HepG2 (cell line): ENCODE measurements around the gene GPR176. TPM values are rescaled to one million over a fixed set of nuclear protein-coding genes. Genes with fewer than 3 reads are reported as not detected.

Experiments used
- ATAC-seq: fragments of 200-7000 bp; cut with Tn5 transposase; 3 replicates; pipeline ENCODE4 v1.9.1; 2020; ENCODE audit warnings: mild to moderate bottlenecking, moderate library complexity
- BruUV-seq: library from RNA; stranded (reverse); fragments of 400-500 nt; replicated peaks from 2 replicates; lab custom pipeline; 2021; lab: Mats Ljungman, UMichigan
- CTCF ChIA-PET: fragments of 300-600 bp; formaldehyde crosslinking; extraction: SDS; loops from one replicate; lab custom pipeline; 2021; ENCODE audit warnings: low total read pairs, inconsistent platforms, low intra/inter-chr PET ratio; lab: Yijun Ruan, JAX
- POLR2A ChIA-PET: fragments of 350-600 bp; sonication (Branson Sonifier 250); formaldehyde crosslinking; loops from one replicate; lab custom pipeline; 2020; ENCODE audit warnings: antibody characterized with exemption, inconsistent platforms; lab: Yijun Ruan, JAX
- DNase-seq: peaks from one replicate; pipeline ENCODE4 v3.0.0-alpha.2; 2015; ENCODE audit warnings: low spot score
- FAIRE-seq: peaks from 3 replicates; lab custom pipeline; 2011; peaks lifted over from hg19 to GRCh38; lab: Jason Lieb, UNC
- H2AFZ ChIP-seq: one replicate; pipeline ENCODE4 v1.6.1; 2011; ENCODE audit warnings: low read length, inconsistent platforms
- H3K27ac ChIP-seq: fragments of 300-600 bp; 3 replicates; pipeline ENCODE4 v1.8.0; 2011; ENCODE audit warnings: mixed run types, mild to moderate bottlenecking, mixed read lengths, low read length, inconsistent platforms; ENCODE audit not compliant: insufficient read depth; ENCODE audit errors: extremely low read length
- H3K27me3 ChIP-seq, 2 experiments: fragments of 200-600 bp in 1 of 2; 2 replicates in 1 of 2; 3 replicates in 1 of 2; pipeline versions ENCODE4 v1.6.0 to v1.8.0; 2011; ENCODE audit warnings: low read length in 2 of 2, mild to moderate bottlenecking in 2 of 2, moderate library complexity in 2 of 2, inconsistent platforms in 1 of 2; ENCODE audit not compliant: insufficient read depth in 2 of 2, control insufficient read depth in 1 of 2
- H3K36me3 ChIP-seq, 2 experiments: fragments of 200-600 bp in 1 of 2; replicated peaks in 1 of 2; 2 replicates in 1 of 2; 3 replicates in 1 of 2; pipeline versions ENCODE4 v1.5.1 to v1.8.0; 2011; ENCODE audit warnings: low read length in 2 of 2, inconsistent platforms in 1 of 2; ENCODE audit not compliant: insufficient read depth in 2 of 2, control insufficient read depth in 1 of 2
- H3K4me1 ChIP-seq: 2 replicates; pipeline ENCODE4 v1.5.1; 2012; ENCODE audit warnings: low read length, inconsistent platforms; ENCODE audit not compliant: insufficient read depth
- H3K4me2 ChIP-seq: 2 replicates; pipeline ENCODE4 v1.6.0; 2011; ENCODE audit warnings: low read depth, low read length, inconsistent platforms
- H3K4me3 ChIP-seq, 3 experiments: fragments of 200-600 bp in 1 of 3; sonication (generic), shearing (Covaris generic) in 1 of 3; replicated peaks in 1 of 3; 2 replicates each; pipeline ENCODE4 v1.5.1; 2011 to 2016; ENCODE audit warnings: low read length in 3 of 3, inconsistent platforms in 2 of 3, low read depth in 2 of 3, mild to moderate bottlenecking in 2 of 3, control low read depth in 1 of 3, mixed read lengths in 1 of 3; ENCODE audit not compliant: insufficient read depth in 1 of 3
- H3K79me2 ChIP-seq: one replicate; pipeline ENCODE4 v1.6.1; 2011; ENCODE audit warnings: low read length, inconsistent platforms; ENCODE audit not compliant: insufficient read depth
- H3K9ac ChIP-seq: 2 replicates; pipeline ENCODE4 v1.6.0; 2011; ENCODE audit warnings: mild to moderate bottlenecking, low read depth, low read length, inconsistent platforms; ENCODE audit not compliant: insufficient read depth
- H3K9me3 ChIP-seq: 2 replicates; pipeline ENCODE4 v1.5.1; 2012; ENCODE audit warnings: mild to moderate bottlenecking, low read length
- H4K20me1 ChIP-seq: 2 replicates; pipeline ENCODE4 v1.6.0; 2011; ENCODE audit warnings: inconsistent platforms, mild to moderate bottlenecking, low read length, moderate library complexity; ENCODE audit not compliant: insufficient read depth
- GRHL1 ChIP-seq: sonication (generic); formaldehyde crosslinking; conservative IDR thresholded peaks from 2 replicates; pipeline ENCODE4 v1.8.0; 2022; ENCODE audit warnings: missing genetic modification reagents
- LBX2 ChIP-seq: sonication (generic); formaldehyde crosslinking; IDR thresholded peaks from 2 replicates; pipeline ENCODE4 v1.5.0; 2020; ENCODE audit warnings: missing genetic modification reagents, mild to moderate bottlenecking, borderline replicate concordance
- NPAS2 ChIP-seq: sonication (generic); formaldehyde crosslinking; IDR thresholded peaks from 2 replicates; pipeline ENCODE4 v1.8.0; 2022; ENCODE audit warnings: mild to moderate bottlenecking, missing genetic modification reagents, borderline replicate concordance
- RAD51 ChIP-seq: fragments of 450-650 bp; IDR thresholded peaks from 2 replicates; pipeline ENCODE4 v1.6.1; 2016; ENCODE audit warnings: borderline replicate concordance
- SP2 ChIP-seq: sonication (generic); formaldehyde crosslinking; IDR thresholded peaks from 2 replicates; pipeline ENCODE4 v1.5.1; 2020; ENCODE audit warnings: mild to moderate bottlenecking, missing genetic modification reagents
- TAF1 ChIP-seq: sonication (generic); formaldehyde crosslinking; IDR thresholded peaks from 2 replicates; pipeline ENCODE4 v1.4.0; 2020; ENCODE audit warnings: missing genetic modification reagents
- TBP ChIP-seq: sonication (generic); formaldehyde crosslinking; IDR thresholded peaks from 2 replicates; pipeline ENCODE4 v1.5.0; 2020; ENCODE audit warnings: missing genetic modification reagents
- TOPORS ChIP-seq: sonication (generic); formaldehyde crosslinking; IDR thresholded peaks from 2 replicates; pipeline ENCODE4 v1.8.0; 2023; ENCODE audit warnings: mild to moderate bottlenecking, missing genetic modification reagents
- TRAFD1 ChIP-seq: sonication (generic); formaldehyde crosslinking; IDR thresholded peaks from 2 replicates; pipeline ENCODE4 v1.5.1; 2020; ENCODE audit warnings: missing genetic modification reagents, mild to moderate bottlenecking, borderline replicate concordance
- ZC3H4 ChIP-seq: sonication (generic); formaldehyde crosslinking; IDR thresholded peaks from 2 replicates; pipeline ENCODE4 v1.4.0; 2020; ENCODE audit warnings: missing genetic modification reagents, borderline replicate concordance
- ZNF710 ChIP-seq: sonication (generic); formaldehyde crosslinking; IDR thresholded peaks from 2 replicates; pipeline ENCODE4 v1.5.0; 2020; ENCODE audit warnings: mild to moderate bottlenecking, missing genetic modification reagents, borderline replicate concordance
- ZNF770 ChIP-seq: sonication (generic); formaldehyde crosslinking; IDR thresholded peaks from 2 replicates; pipeline ENCODE4 v1.5.0; 2020; ENCODE audit warnings: mild to moderate bottlenecking, missing genetic modification reagents
- ZNF775 ChIP-seq: sonication (generic); formaldehyde crosslinking; IDR thresholded peaks from 2 replicates; pipeline ENCODE4 v1.4.0; 2020; ENCODE audit warnings: missing genetic modification reagents, mild to moderate bottlenecking, moderate library complexity, borderline replicate concordance
- ZNF792 ChIP-seq: IDR thresholded peaks from 2 replicates; pipeline ENCODE4 v1.6.1; 2016
- ZNF839 ChIP-seq: sonication (generic); formaldehyde crosslinking; IDR thresholded peaks from 2 replicates; pipeline ENCODE4 v1.4.0; 2020; ENCODE audit warnings: missing genetic modification reagents, mild to moderate bottlenecking, borderline replicate concordance
- ZSCAN29 ChIP-seq: sonication (generic); formaldehyde crosslinking; conservative IDR thresholded peaks from 2 replicates; pipeline ENCODE4 v1.4.0; 2020; ENCODE audit warnings: mild to moderate bottlenecking, missing genetic modification reagents
- WGBS: methylation state at CpG from one replicate; pipeline ENCODE4 v1.1.6; 2017; ENCODE audit warnings: low lambda C conversion rate; 5-methylcytosine and 5-hydroxymethylcytosine counted together
- in situ Hi-C: cut with HindIII; loops from 2 replicates; pipeline ENCODE4 v1.10.0; 2017; ENCODE audit warnings: low pct_unique_long_range_greater_than_20kb; ENCODE audit not compliant: extremely low pct_ligation_motif_present
- intact Hi-C: fragments of 100-400 bp; cut with micrococcal nuclease; formaldehyde crosslinking; loops from one replicate; pipeline ENCODE4 v1.10.0; 2022; ENCODE audit not compliant: unreplicated experiment
- polyA plus RNA-seq, 8 experiments: library from polyadenylated mRNA; depleted of rRNA in 3 of 8; stranded (reverse) in 7 of 8; unstranded in 1 of 8; fragments of >200 nt; fragmentation: Illumina TruSeq in 4 of 8; extraction: Trizol in 4 of 8; gene quantifications; 2 replicates each; pipeline versions ENCODE4 v1.2.1 to v1.2.3, GENCODE V29; 2011 to 2016; ENCODE audit warnings: low read depth in 4 of 8, missing spikeins in 1 of 8, mixed read lengths in 1 of 8; ENCODE audit not compliant: insufficient read depth in 1 of 8
- total RNA-seq, 5 experiments: library from RNA; depleted of rRNA; stranded (reverse); fragments of >200 nt; fragmentation: Illumina TruSeq; extraction: Trizol; gene quantifications; 2 replicates each; pipeline ENCODE4 v1.2.3, GENCODE V29; 2016; ENCODE audit warnings: low read depth in 1 of 5

GPR176 gene
- total and polyA plus RNA-seq, 2 of the 13 experiments (the other 11 are each of a cell fraction or from before 2014, with no cell fraction given) = 0.11 to 0.20 TPM

GRCh38 chr15:39925112-39925842 lies 5.2 kb upstream of the GPR176 start:
- no peak overlapping the region for H2AFZ ChIP-seq
- no peak overlapping the region for H3K4me2 ChIP-seq
- H3K9me3 ChIP-seq = no peaks in the 10 kb centered on the region
- no peaks in the 10 kb centered on the region for H3K36me3 ChIP-seq
- H3K79me2 ChIP-seq = no peaks in the 10 kb centered on the region
- POLR2A ChIA-PET = interaction anchor here (1.4 kb wide), 1 partner anchor 10 kb away, joined by 3 read pairs; no protein-coding TSS in a partner anchor
- no TSS peak for BruUV-seq
- H3K27me3 ChIP-seq = peaks cover 2 to 8% of the 10 kb centered on the region in 2 experiments; a peak in 4 of 5 replicates
- WGBS = 30% methylated on average over 5 of the region's 5 CpGs
- H3K9ac ChIP-seq = no peak overlapping the region
- H3K4me3 ChIP-seq = no peak overlapping the region
- DNase-seq (no peak), FAIRE-seq (no peak), ATAC-seq (no peak)
- in situ Hi-C loops = no loop called here
- H3K27ac ChIP-seq = no peak overlapping the region
- CTCF ChIA-PET = no interaction called here
- peaks cover 11% of the 10 kb centered on the region for H3K4me1 ChIP-seq
- H4K20me1 ChIP-seq = no peaks in the 10 kb centered on the region
- intact Hi-C loops = no loop called here
- TF ChIP-seq TAF1 (CRISPR knock-in tag) = no peak
- TF ChIP-seq ZC3H4 (CRISPR knock-in tag) = no peak
- TF ChIP-seq ZSCAN29 (CRISPR knock-in tag) = no peak
- TF ChIP-seq ZNF775 (CRISPR knock-in tag) = no peak
- TF ChIP-seq GRHL1 (CRISPR knock-in tag) = no peak
- no peak for TF ChIP-seq TRAFD1 (CRISPR knock-in tag)
- TF ChIP-seq ZNF770 (CRISPR knock-in tag) = no peak
- no peak for TF ChIP-seq NPAS2 (CRISPR knock-in tag)
- TF ChIP-seq SP2 = no peak
- TF ChIP-seq ZNF839 (CRISPR knock-in tag) = no peak
- TF ChIP-seq TBP (CRISPR knock-in tag) = no peak
- no peak for TF ChIP-seq ZNF710 (CRISPR knock-in tag)
- no peak for TF ChIP-seq TOPORS (CRISPR knock-in tag)
- no peak for TF ChIP-seq LBX2 (CRISPR knock-in tag)
- TF ChIP-seq ZNF792 = no peak
- TF ChIP-seq RAD51 = no peak
